Lower lobe of right lung (tissue), 2 donors: Measurements from ENCODE around the gene ADGRG1. TPM values are rescaled to one million over a fixed set of nuclear protein-coding genes. Genes with fewer than 3 reads are reported as not detected.

ENCODE experiments used
- ATAC-seq, 2 donors: fragments of 200-7000 bp; cut with Tn5 transposase; one replicate each; pipeline ENCODE4 v1.9.1; 2020 to 2022; ENCODE audit warnings: mild to moderate bottlenecking in 2 of 2, moderate library complexity in 2 of 2
- DNase-seq: peaks from one replicate; pipeline ENCODE4 v3.0.0-alpha.2; 2020
- H3K27ac ChIP-seq: fragments of 200-600 bp; one replicate; pipeline ENCODE4 v1.8.0; 2022
- H3K27me3 ChIP-seq: fragments of 200-600 bp; one replicate; pipeline ENCODE4 v1.8.0; 2022; ENCODE audit warnings: low read depth
- H3K36me3 ChIP-seq: fragments of 200-600 bp; one replicate; pipeline ENCODE4 v1.8.0; 2022; ENCODE audit warnings: mild to moderate bottlenecking
- H3K4me1 ChIP-seq: fragments of 200-600 bp; one replicate; pipeline ENCODE4 v1.8.0; 2022
- H3K4me3 ChIP-seq: fragments of 200-600 bp; one replicate; pipeline ENCODE4 v1.8.0; 2022; ENCODE audit warnings: mild to moderate bottlenecking
- H3K9me3 ChIP-seq: fragments of 200-600 bp; one replicate; pipeline ENCODE4 v1.8.0; 2022
- intact Hi-C: fragments of 100-400 bp; cut with DNase I; formaldehyde crosslinking; loops from one replicate; pipeline ENCODE4 v1.11.0; 2022
- total RNA-seq: library from RNA; stranded (reverse); fragmentation: NEBNext Ultra II Directional; extraction: Animal tissue kit (Norgen Biotek cat#: 25700); gene quantifications from one replicate; pipeline ENCODE4 v1.2.1, GENCODE V29; 2021
- TF ChIP-seq, protein P1 (sequence below): fragments of 200-600 bp; IDR thresholded peaks from one replicate; pipeline ENCODE4 v1.8.0; 2022; ENCODE audit warnings: antibody characterized with exemption, mild to moderate bottlenecking
- donor health status: DM: no; HTN: yes; CAD: no; lungs with severe emphysema.

The ADGRG1 gene
- total RNA-seq, 1 donor from 2014 or later, result 37.9 TPM

DNA sequence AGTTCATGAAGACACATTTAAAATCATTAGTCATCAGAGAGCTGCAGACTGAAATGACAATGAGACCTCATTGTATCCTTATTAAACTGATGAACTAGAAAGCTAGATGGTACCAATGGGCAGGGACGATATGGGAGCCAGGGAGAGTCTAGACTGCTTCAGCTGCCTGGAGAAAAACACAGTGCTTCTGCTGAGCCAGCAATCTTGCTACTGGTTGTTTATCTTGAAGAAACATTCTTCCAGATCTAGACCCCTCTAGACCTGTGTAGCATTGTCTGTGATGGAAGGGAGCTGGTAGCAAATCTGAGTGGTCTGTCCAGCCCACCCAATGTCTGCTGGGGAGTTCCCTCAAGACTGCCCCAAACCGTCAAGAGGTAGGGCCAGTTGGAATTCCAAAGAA, 64.2 kb downstream of the ADGRG1 start:
- H3K36me3 ChIP-seq, result no peaks in the 10 kb centered on the region
- no peak overlapping the region for H3K4me3 ChIP-seq
- intact Hi-C loops, result no loop called here
- ATAC-seq (no peak), DNase-seq (no peak)
- H3K9me3 ChIP-seq, result no peaks in the 10 kb centered on the region
- no peaks in the 10 kb centered on the region for H3K27me3 ChIP-seq
- no peaks in the 10 kb centered on the region for H3K4me1 ChIP-seq
- TF ChIP-seq, protein P1, sequence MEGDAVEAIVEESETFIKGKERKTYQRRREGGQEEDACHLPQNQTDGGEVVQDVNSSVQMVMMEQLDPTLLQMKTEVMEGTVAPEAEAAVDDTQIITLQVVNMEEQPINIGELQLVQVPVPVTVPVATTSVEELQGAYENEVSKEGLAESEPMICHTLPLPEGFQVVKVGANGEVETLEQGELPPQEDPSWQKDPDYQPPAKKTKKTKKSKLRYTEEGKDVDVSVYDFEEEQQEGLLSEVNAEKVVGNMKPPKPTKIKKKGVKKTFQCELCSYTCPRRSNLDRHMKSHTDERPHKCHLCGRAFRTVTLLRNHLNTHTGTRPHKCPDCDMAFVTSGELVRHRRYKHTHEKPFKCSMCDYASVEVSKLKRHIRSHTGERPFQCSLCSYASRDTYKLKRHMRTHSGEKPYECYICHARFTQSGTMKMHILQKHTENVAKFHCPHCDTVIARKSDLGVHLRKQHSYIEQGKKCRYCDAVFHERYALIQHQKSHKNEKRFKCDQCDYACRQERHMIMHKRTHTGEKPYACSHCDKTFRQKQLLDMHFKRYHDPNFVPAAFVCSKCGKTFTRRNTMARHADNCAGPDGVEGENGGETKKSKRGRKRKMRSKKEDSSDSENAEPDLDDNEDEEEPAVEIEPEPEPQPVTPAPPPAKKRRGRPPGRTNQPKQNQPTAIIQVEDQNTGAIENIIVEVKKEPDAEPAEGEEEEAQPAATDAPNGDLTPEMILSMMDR, result no peak
- no peak overlapping the region for H3K27ac ChIP-seq

DNA sequence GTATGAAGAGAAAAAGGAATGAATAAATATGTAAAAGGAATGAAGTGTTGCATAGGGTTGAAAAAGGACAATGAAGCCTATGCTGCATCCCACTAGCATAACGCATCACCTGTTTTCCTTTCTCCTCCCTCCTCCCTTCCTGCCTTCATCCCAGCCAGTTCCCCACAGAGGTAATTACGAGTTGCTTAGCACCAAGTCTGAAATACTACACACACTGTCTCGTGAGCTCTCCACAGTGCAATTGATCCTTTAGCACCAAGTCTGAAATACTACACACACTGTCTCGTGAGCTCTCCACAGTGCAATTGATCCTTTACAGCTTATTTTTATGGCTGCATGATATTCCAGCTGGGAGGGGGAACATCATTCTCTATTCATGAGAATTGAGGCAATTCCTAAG, 65.1 kb downstream of the ADGRG1 start:
- DNase-seq (no peak), ATAC-seq (no peak)
- TF ChIP-seq, protein P1, result no peak
- Histone ChIP-seq H3K4me1 (no peaks in the 10 kb centered on the region), H3K27me3 (no peaks in the 10 kb centered on the region), H3K4me3 (no peak overlapping the region), H3K36me3 (no peaks in the 10 kb centered on the region), H3K27ac (no peak overlapping the region), H3K9me3 (no peaks in the 10 kb centered on the region)
- intact Hi-C loops, result no loop called here

DNA sequence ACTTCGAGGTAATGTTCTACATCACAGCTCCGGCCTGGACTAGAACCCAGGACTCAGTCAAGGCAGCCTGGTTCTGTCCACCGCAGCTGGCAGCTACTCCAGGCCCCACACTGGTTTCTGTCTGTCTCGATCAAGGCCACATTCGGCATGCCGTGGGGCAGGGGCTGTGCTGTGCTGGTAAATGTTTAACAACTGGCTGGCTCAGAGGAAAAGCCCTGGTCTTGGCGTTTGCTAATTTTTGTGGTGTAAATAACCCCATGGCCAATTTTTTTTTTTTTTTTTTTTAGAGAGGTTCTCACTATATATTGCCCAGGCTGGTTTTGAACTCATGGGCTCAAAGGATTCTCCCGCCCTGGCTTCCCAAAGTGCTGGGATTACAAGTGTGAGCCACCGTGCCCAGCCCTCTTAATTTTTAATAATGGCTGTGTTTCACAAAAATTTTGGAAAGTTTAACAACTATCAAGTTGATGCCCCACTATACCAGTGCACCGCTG, 65.8 kb downstream of the ADGRG1 start:
- H3K27me3 ChIP-seq, result no peaks in the 10 kb centered on the region
- intact Hi-C loops, result no loop called here
- DNase-seq (no peak), ATAC-seq (no peak)
- H3K9me3 ChIP-seq, result no peaks in the 10 kb centered on the region
- no peaks in the 10 kb centered on the region for H3K4me1 ChIP-seq
- no peaks in the 10 kb centered on the region for H3K36me3 ChIP-seq
- no peak overlapping the region for H3K27ac ChIP-seq
- peak overlapping the region; percentile 24 for H3K4me3 ChIP-seq
- TF ChIP-seq, protein P1, result no peak

DNA sequence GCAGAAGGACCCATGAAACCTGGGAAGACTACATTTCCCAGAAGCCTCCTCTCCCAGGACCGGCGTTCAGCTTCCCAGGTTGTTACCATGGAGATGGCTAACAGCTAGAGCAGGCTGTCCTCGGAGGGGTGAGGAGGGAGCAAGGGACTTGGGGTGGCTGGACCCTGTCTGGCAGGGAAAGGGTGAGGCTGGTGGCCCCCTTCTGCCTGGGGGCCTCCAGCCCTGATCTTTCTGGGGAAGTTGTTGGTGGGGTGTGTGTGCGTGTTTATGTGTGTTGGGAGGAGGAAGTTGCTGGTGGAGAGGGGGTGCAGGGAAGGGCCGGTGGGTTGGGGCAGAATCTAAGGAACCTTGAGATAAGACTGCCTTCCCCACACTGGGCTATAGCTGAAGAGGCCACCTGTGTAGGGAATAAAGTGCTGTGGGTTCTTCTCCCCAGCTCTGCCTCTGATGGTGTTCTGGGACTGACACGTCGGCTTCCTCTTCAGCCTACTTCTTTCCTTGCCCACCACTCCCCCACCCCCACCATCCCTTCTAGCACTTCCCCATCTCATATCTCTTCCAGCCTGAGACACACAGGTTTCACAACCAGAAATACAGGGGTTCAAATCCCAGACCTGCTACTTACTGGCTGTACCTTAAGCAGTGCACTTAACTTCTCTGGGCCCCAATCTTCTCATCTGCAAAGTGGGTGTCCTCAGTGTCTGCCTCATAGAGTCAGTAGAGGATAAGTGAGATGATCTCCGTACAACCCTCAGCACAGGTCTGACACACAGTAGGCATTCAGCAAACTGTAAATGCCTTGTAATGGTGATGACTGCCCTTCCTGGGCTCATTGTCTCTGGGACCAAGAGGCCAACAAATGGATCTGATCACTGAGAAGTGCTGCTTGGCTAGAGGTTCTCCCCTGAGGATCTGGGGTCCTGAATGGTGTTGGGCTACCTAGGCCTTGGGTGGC, 66.6 kb downstream of the ADGRG1 start, which contains the start of gene DRC7:
DRC7 (plus strand) TSS at position 82 of the 955 bp plus-strand sequence. CDS start 3,144 bp downstream, outside the sequence.
- intact Hi-C loops, result no loop called here
- ATAC-seq, result peak; percentile 76 to 81
- peak within 1 kb of the TSS; percentile 53 for H3K27ac ChIP-seq

DNA sequence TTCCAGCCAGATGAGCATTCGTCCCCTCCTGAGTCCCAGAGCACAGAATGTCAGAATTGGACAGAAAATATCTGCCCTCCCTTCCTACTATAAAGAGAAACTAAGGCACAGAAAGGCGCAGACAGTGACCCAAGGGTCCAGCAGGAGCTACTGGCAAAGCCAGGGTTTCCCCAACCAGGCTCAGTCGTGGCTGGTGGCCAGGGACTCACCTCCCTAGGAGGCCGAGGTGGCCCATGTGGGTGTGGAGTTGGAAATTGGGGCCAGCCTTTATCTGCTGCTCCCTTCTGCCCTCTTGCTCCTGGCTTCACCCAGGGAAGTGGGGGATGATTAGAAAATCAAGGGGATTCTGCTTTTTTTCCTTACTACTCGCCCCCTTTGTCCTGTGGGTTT, 67.2 kb downstream of the ADGRG1 start:
- H3K9me3 ChIP-seq, result no peaks in the 10 kb centered on the region
- intact Hi-C loops, result no loop called here
- no peak overlapping the region for H3K27ac ChIP-seq
- H3K4me1 ChIP-seq, result no peaks in the 10 kb centered on the region
- ATAC-seq (no peak), DNase-seq (no peak)
- no peaks in the 10 kb centered on the region for H3K27me3 ChIP-seq
- H3K4me3 ChIP-seq, result no peak overlapping the region
- H3K36me3 ChIP-seq, result no peaks in the 10 kb centered on the region
- TF ChIP-seq, protein P1, result no peak

More for the DNA sequence above, 66.6 kb downstream of the ADGRG1 start, which contains the start of gene DRC7:
- Histone ChIP-seq H3K9me3 (no peaks in the 10 kb centered on the region), H3K36me3 (no peaks in the 10 kb centered on the region), H3K4me1 (no peaks in the 10 kb centered on the region), H3K4me3 (peak within 1 kb of the TSS; percentile 24), H3K27me3 (no peaks in the 10 kb centered on the region)
- DNase-seq, result no peak
- TF ChIP-seq, protein P1, result no peak
